ENCODE measurements around the gene COPB1.

Gene COPB1

DNA sequence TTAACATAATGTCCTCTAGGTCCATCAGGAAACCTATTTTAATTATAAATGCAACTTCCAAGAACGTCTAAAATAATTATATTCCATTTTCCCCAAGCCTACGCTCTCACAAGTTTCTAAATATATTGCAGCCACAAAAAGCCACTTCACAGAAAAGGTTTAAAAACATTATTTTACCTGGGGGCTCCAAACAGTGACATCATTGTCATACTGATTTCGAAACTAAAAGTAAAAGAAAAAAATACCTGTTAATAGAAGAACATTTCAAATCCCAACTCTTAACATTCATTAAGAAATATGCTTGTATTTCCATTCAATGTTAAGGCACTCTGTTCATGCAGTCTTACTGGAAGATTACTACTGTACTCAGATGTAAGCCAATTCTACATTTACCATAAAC, 19.2 kb upstream of the COPB1 start:
- Histone ChIP-seq H3K27ac (ENCODE audit: insufficient read depth, low read length, poor library complexity, severe bottlenecking) (peak overlapping the region; percentile 92), H3K9me3 (ENCODE audit: control insufficient read depth, low read length) (no peaks in the 10 kb centered on the region), H3K36me3 (ENCODE audit: control insufficient read depth, insufficient read depth, low read length) (peaks cover 22% of the 10 kb centered on the region), H3K4me3 (ENCODE audit: insufficient read depth, low read depth, low read length, poor library complexity, severe bottlenecking) (peak overlapping the region; percentile 87), H3K4me1 (ENCODE audit: control insufficient read depth, insufficient read depth, low read length, poor library complexity, severe bottlenecking) (peaks cover 16% of the 10 kb centered on the region), H3K27me3 (replicated peaks; ENCODE audit: control insufficient read depth, insufficient read depth, low read length, poor library complexity, severe bottlenecking) (no peaks in the 10 kb centered on the region)
- DNase-seq: no peak

DNA sequence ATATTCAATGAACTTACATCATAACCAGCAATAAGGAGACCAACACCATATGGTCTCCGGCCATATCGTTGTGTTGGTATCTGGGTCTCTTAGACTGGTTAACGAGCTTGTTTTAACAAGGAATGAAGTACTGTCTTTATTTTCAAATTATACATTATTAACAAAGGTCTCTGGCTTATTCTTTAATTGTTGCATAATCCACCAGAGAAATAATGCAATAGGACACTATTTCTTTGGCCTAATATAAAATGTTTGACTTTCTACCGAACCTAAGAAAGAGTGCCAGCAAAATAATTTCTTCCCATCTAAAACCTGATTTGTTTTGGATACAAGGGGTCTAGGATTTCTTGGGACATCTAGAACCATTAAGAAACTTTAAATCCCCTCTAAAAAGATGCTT, 14.2 kb upstream of the COPB1 start:
- DNase-seq: no peak
- Histone ChIP-seq H3K27ac (ENCODE audit: insufficient read depth, low read length, poor library complexity, severe bottlenecking) (no peak overlapping the region), H3K27me3 (replicated peaks; ENCODE audit: control insufficient read depth, insufficient read depth, low read length, poor library complexity, severe bottlenecking) (no peaks in the 10 kb centered on the region), H3K9me3 (ENCODE audit: control insufficient read depth, low read length) (no peaks in the 10 kb centered on the region), H3K4me1 (ENCODE audit: control insufficient read depth, insufficient read depth, low read length, poor library complexity, severe bottlenecking) (peaks cover 1% of the 10 kb centered on the region), H3K36me3 (ENCODE audit: control insufficient read depth, insufficient read depth, low read length) (peaks cover 64% of the 10 kb centered on the region), H3K4me3 (ENCODE audit: insufficient read depth, low read depth, low read length, poor library complexity, severe bottlenecking) (no peak overlapping the region)

DNA sequence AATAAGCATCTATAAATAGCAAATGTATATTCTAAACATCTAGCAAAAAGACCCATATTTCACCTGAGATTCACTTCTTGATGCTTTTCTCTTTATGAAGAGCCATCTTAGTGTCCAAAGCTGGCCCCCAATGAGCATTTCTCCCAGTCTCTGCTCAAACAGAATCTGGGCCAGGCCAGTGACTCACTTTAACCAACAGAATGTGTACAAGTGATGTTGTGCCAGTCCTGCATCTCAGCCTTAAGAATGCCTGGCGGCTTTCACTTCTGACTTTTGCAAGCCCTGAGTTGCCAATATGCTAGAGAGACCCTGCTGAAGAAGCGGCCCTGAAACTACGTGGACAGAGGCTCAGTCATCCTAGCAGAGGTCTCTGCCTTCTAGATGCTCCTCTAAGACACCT, 6.9 kb upstream of the COPB1 start:
- Histone ChIP-seq H3K36me3 (ENCODE audit: control insufficient read depth, insufficient read depth, low read length) (peaks cover 65% of the 10 kb centered on the region), H3K9me3 (ENCODE audit: control insufficient read depth, low read length) (no peaks in the 10 kb centered on the region), H3K27ac (ENCODE audit: insufficient read depth, low read length, poor library complexity, severe bottlenecking) (no peak overlapping the region), H3K27me3 (replicated peaks; ENCODE audit: control insufficient read depth, insufficient read depth, low read length, poor library complexity, severe bottlenecking) (no peaks in the 10 kb centered on the region), H3K4me3 (ENCODE audit: insufficient read depth, low read depth, low read length, poor library complexity, severe bottlenecking) (no peak overlapping the region), H3K4me1 (ENCODE audit: control insufficient read depth, insufficient read depth, low read length, poor library complexity, severe bottlenecking) (no peaks in the 10 kb centered on the region)
- DNase-seq: no peak

DNA sequence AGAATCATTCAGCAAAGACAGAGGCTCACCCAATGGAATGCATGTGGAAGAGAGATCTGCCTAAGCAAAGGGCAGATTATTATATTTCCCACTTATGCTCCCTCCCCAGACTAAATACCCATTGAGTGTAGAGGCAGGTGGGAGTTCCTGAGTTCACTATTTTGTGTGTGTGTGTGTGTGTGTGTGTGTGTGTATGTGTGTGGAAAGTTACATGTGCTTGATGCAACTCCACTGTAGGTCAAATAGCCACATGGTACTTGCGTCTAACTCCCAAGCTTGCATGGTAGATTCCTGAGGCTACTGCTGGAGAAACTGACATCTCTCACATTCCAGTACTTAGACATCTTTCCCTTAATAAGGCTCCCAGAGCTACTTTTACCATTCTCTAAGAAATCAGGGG, 3.4 kb upstream of the COPB1 start:
- no peaks in the 10 kb centered on the region for H3K9me3 ChIP-seq (ENCODE audit: control insufficient read depth, low read length)
- H3K4me3 ChIP-seq (ENCODE audit: insufficient read depth, low read depth, low read length, poor library complexity, severe bottlenecking): no peak overlapping the region
- DNase-seq: no peak
- H3K27me3 ChIP-seq (replicated peaks; ENCODE audit: control insufficient read depth, insufficient read depth, low read length, poor library complexity, severe bottlenecking): no peaks in the 10 kb centered on the region
- H3K4me1 ChIP-seq (ENCODE audit: control insufficient read depth, insufficient read depth, low read length, poor library complexity, severe bottlenecking): peaks cover 4% of the 10 kb centered on the region
- no peak overlapping the region for H3K27ac ChIP-seq (ENCODE audit: insufficient read depth, low read length, poor library complexity, severe bottlenecking)
- H3K36me3 ChIP-seq (ENCODE audit: control insufficient read depth, insufficient read depth, low read length): peaks cover 36% of the 10 kb centered on the region

DNA sequence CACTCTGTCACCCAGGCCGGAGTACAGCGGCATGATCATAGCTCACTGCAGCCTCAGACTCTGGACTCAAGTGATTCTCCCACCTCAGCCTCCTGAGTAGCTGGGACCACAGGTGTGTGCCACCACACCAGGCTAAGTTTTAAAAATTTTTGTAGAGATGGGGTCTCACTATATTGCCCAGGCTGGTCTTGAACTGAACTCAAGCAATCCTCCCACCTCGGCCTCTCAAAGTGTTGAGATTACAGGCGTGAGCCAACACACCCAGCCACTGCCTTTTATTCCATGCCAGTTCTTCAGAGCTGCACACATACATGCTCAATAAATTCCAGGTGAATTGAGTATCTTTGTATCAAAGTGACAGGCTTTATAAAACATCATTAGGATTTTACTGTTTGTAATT, 2.4 kb upstream of the COPB1 start:
- no peak overlapping the region for H3K27ac ChIP-seq (ENCODE audit: insufficient read depth, low read length, poor library complexity, severe bottlenecking)
- DNase-seq: no peak

DNA sequence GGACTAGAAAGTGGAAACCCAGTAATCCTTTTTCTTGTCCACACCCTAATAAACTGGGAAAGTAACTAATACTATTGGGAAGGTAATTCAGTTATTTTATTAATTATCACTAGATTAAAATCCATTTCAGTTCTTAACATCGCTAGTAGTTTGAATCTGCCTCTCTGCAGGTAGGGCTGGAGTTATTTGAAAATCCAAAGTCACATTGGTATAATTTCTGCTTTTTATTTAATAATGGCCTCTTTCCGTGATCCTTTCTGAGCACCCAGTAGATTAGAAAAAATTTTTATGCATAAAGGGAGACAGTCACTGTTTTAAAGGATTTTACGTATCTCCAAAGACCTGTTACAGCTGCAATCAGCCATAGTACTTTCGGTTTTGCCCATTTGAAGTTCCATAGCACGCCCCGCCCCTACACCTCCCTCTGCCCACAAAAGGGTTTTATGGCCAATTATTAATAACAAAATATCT, 605 bp upstream of the COPB1 start:
- no peaks in the 10 kb centered on the region for H3K27me3 ChIP-seq (replicated peaks; ENCODE audit: control insufficient read depth, insufficient read depth, low read length, poor library complexity, severe bottlenecking)
- H3K4me3 ChIP-seq (ENCODE audit: insufficient read depth, low read depth, low read length, poor library complexity, severe bottlenecking): peak overlapping the region; percentile 83
- H3K36me3 ChIP-seq (ENCODE audit: control insufficient read depth, insufficient read depth, low read length): peaks cover 19% of the 10 kb centered on the region
- peaks cover 4% of the 10 kb centered on the region for H3K4me1 ChIP-seq (ENCODE audit: control insufficient read depth, insufficient read depth, low read length, poor library complexity, severe bottlenecking)
- H3K27ac ChIP-seq (ENCODE audit: insufficient read depth, low read length, poor library complexity, severe bottlenecking): peak overlapping the region; percentile 82
- peak; percentile 12 to 48 (median 39) for DNase-seq
- no peaks in the 10 kb centered on the region for H3K9me3 ChIP-seq (ENCODE audit: control insufficient read depth, low read length)

More for the DNA sequence above, 2.4 kb upstream of the COPB1 start:
- Histone ChIP-seq H3K4me1 (ENCODE audit: control insufficient read depth, insufficient read depth, low read length, poor library complexity, severe bottlenecking) (peaks cover 4% of the 10 kb centered on the region), H3K9me3 (ENCODE audit: control insufficient read depth, low read length) (no peaks in the 10 kb centered on the region), H3K36me3 (ENCODE audit: control insufficient read depth, insufficient read depth, low read length) (peaks cover 26% of the 10 kb centered on the region), H3K27me3 (replicated peaks; ENCODE audit: control insufficient read depth, insufficient read depth, low read length, poor library complexity, severe bottlenecking) (no peaks in the 10 kb centered on the region), H3K4me3 (ENCODE audit: insufficient read depth, low read depth, low read length, poor library complexity, severe bottlenecking) (no peak overlapping the region)

DNA sequence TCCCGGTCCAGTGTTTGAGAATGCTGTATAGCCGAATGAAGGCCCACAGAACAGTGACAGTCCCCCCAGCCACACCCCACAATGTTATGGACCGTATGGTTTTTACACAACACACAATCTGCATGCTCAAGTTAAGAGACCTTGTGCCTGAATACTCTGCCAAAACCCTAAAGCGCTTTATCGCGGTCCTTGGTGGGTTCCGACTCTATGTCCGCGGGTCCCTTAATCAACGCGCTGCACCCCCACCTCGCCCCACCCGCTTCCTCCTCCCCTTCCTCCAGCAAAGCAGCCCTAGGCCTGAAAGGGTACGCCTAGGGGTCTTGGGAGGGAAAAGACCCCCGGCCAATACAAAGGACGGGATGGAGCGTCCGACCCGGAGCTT, 442 bp downstream of the COPB1 start:
- Histone ChIP-seq H3K9me3 (ENCODE audit: control insufficient read depth, low read length) (no peaks in the 10 kb centered on the region), H3K4me3 (ENCODE audit: insufficient read depth, low read depth, low read length, poor library complexity, severe bottlenecking) (peak overlapping the region; percentile 83), H3K4me1 (ENCODE audit: control insufficient read depth, insufficient read depth, low read length, poor library complexity, severe bottlenecking) (peaks cover 9% of the 10 kb centered on the region), H3K27ac (ENCODE audit: insufficient read depth, low read length, poor library complexity, severe bottlenecking) (peak overlapping the region; percentile 82), H3K36me3 (ENCODE audit: control insufficient read depth, insufficient read depth, low read length) (peaks cover 14% of the 10 kb centered on the region), H3K27me3 (replicated peaks; ENCODE audit: control insufficient read depth, insufficient read depth, low read length, poor library complexity, severe bottlenecking) (no peaks in the 10 kb centered on the region)
- DNase-seq: peak in 2 of 3 donors; percentile 4 to 21

DNA sequence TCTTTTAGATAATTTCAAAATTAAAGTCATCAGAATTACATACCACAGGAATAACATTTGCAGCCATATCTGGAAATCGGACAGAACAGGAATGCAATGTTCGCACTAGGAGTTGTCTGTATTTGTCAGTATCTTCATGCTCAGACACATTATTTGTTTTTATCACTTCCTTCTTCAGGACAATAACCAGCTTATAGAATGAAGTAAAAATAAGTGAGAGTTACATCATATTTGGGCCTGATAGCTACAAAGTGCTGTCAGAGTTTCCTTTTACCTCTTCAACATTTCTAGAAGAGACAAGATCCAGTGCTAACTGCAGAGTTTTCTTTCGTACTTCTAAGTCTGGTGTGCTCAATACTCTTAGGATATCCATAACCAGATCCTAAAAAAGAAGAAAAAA, 18.9 kb downstream of the COPB1 start:
- H3K4me1 ChIP-seq (ENCODE audit: control insufficient read depth, insufficient read depth, low read length, poor library complexity, severe bottlenecking): no peaks in the 10 kb centered on the region
- H3K36me3 ChIP-seq (ENCODE audit: control insufficient read depth, insufficient read depth, low read length): peaks cover 91% of the 10 kb centered on the region
- H3K9me3 ChIP-seq (ENCODE audit: control insufficient read depth, low read length): no peaks in the 10 kb centered on the region
- no peaks in the 10 kb centered on the region for H3K27me3 ChIP-seq (replicated peaks; ENCODE audit: control insufficient read depth, insufficient read depth, low read length, poor library complexity, severe bottlenecking)
- H3K4me3 ChIP-seq (ENCODE audit: insufficient read depth, low read depth, low read length, poor library complexity, severe bottlenecking): no peak overlapping the region
- no peak for DNase-seq
- no peak overlapping the region for H3K27ac ChIP-seq (ENCODE audit: insufficient read depth, low read length, poor library complexity, severe bottlenecking)

DNA sequence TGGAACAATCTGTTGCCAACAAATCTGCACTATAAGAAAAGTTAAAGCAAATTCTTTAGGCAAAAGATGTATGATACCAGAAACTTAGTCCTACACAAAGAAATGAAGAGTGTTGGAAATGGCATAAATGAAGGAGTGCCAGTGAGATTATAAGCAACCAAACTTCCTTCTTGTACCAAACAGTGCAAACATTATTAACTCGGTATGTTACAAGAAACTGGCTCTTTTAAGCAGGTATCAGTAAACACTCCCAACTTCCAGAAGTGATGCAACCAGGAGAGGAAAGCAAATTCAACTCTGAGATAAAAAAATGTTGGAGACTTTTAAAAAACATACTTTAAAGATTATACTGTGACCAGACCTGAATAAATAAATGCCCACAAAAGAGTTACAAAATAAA, 28.5 kb downstream of the COPB1 start:
- H3K27me3 ChIP-seq (replicated peaks; ENCODE audit: control insufficient read depth, insufficient read depth, low read length, poor library complexity, severe bottlenecking): no peaks in the 10 kb centered on the region
- H3K4me3 ChIP-seq (ENCODE audit: insufficient read depth, low read depth, low read length, poor library complexity, severe bottlenecking): no peak overlapping the region
- no peaks in the 10 kb centered on the region for H3K9me3 ChIP-seq (ENCODE audit: control insufficient read depth, low read length)
- H3K36me3 ChIP-seq (ENCODE audit: control insufficient read depth, insufficient read depth, low read length): peaks cover 73% of the 10 kb centered on the region
- H3K4me1 ChIP-seq (ENCODE audit: control insufficient read depth, insufficient read depth, low read length, poor library complexity, severe bottlenecking): no peaks in the 10 kb centered on the region
- no peak overlapping the region for H3K27ac ChIP-seq (ENCODE audit: insufficient read depth, low read length, poor library complexity, severe bottlenecking)
- DNase-seq: no peak

DNA sequence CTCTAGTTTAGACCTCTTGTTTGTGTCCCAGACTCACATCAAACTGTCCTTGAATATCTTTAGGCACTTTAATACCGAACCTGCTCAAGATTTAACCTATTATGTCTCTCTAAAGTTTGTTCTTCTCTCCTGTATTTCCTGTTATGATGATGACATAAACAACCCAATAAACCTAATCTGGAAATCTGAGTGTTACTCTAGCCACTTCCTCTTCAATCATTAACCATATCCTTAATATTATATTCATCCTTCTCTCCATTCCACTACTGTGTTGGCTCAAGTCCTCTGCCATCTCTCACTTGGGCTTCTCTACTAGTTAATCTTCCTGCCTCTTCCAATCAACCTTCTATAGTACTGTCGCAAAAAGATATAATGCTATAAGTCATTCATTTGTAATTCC, 36.0 kb downstream of the COPB1 start:
- DNase-seq: no peak
- Histone ChIP-seq H3K9me3 (ENCODE audit: control insufficient read depth, low read length) (no peaks in the 10 kb centered on the region), H3K36me3 (ENCODE audit: control insufficient read depth, insufficient read depth, low read length) (peaks cover 78% of the 10 kb centered on the region), H3K4me1 (ENCODE audit: control insufficient read depth, insufficient read depth, low read length, poor library complexity, severe bottlenecking) (peaks cover 7% of the 10 kb centered on the region), H3K4me3 (ENCODE audit: insufficient read depth, low read depth, low read length, poor library complexity, severe bottlenecking) (no peak overlapping the region), H3K27ac (ENCODE audit: insufficient read depth, low read length, poor library complexity, severe bottlenecking) (no peak overlapping the region), H3K27me3 (replicated peaks; ENCODE audit: control insufficient read depth, insufficient read depth, low read length, poor library complexity, severe bottlenecking) (no peaks in the 10 kb centered on the region)

DNA sequence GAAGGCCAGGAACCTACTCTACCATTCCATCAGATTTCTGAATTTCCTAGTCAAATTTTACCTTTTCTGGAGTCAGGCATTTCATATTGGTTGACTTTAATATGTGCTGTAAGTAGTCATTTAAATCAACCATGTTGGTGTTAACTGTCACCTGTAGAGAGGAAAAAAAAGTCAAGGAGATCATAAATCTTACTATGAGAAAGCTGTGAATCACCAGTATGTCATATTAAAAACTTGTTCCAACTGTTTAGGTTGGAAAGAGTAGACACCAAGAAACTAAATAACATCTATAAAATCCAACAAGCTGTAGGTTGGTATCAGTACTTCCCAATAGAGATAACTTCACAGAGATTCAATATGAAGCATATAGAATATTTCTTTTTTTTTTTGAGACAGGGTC, 39.5 kb downstream of the COPB1 start:
- Histone ChIP-seq H3K36me3 (ENCODE audit: control insufficient read depth, insufficient read depth, low read length) (peaks cover 58% of the 10 kb centered on the region), H3K27ac (ENCODE audit: insufficient read depth, low read length, poor library complexity, severe bottlenecking) (no peak overlapping the region)

More for the DNA sequence above, 39.5 kb downstream of the COPB1 start:
- Histone ChIP-seq H3K27me3 (replicated peaks; ENCODE audit: control insufficient read depth, insufficient read depth, low read length, poor library complexity, severe bottlenecking) (no peaks in the 10 kb centered on the region), H3K4me3 (ENCODE audit: insufficient read depth, low read depth, low read length, poor library complexity, severe bottlenecking) (no peak overlapping the region), H3K4me1 (ENCODE audit: control insufficient read depth, insufficient read depth, low read length, poor library complexity, severe bottlenecking) (peaks cover 7% of the 10 kb centered on the region), H3K9me3 (ENCODE audit: control insufficient read depth, low read length) (no peaks in the 10 kb centered on the region)
- no peak for DNase-seq

All from effector memory CD4-positive, alpha-beta T cell (primary cell).